ENCODE results near the gene CACNA1C. TPM values are rescaled to one million over a fixed set of nuclear protein-coding genes. Genes with fewer than 3 reads are reported as not detected.

CACNA1C gene
- total RNA-seq, 2 experiments from 2014 or later, result 0.05 to 0.08 TPM

GRCh38 chr12:2335109-2335508 is 282.3 kb downstream of the CACNA1C start:
- no peaks in the 10 kb centered on the region for H3K9me3 Mint-ChIP-seq
- ChIA-PET CTCF (no interaction called here), POLR2A (no interaction called here)
- H3K9me3 ChIP-seq (ENCODE audit: control insufficient read depth in 1 of 2, insufficient read depth in 1 of 2, low read length in 2 of 2), result no peaks in the 10 kb centered on the region
- no peak overlapping the region for H3K4me3 Mint-ChIP-seq
- no peaks in the 10 kb centered on the region for H3K4me1 ChIP-seq (ENCODE audit: insufficient read depth, low read length)
- DNase-seq (no peak), ATAC-seq (ENCODE audit: poor library complexity) (no peak)
- intact Hi-C loops (cut with DNase I, micrococcal nuclease), result no loop called here
- no peak for TF ChIP-seq CTCF (IDR thresholded peaks at IDR 0.05)
- H3K4me3 ChIP-seq (ENCODE audit: low read length), result no peak overlapping the region
- no peaks in the 10 kb centered on the region for H3K4me1 Mint-ChIP-seq (ENCODE audit: low read depth)
- H3K36me3 ChIP-seq (ENCODE audit: insufficient read depth, low read length), result no peaks in the 10 kb centered on the region
- H3K27ac ChIP-seq (ENCODE audit: low read depth in 1 of 2, low read length in 2 of 2), result no peak overlapping the region
- no peaks in the 10 kb centered on the region for H3K36me3 Mint-ChIP-seq (ENCODE audit: low read depth)
- H3K27me3 ChIP-seq (ENCODE audit: control insufficient read depth in 1 of 2, insufficient read depth in 2 of 2, low read length in 2 of 2), result no peaks in the 10 kb centered on the region
- no peaks in the 10 kb centered on the region for H3K27me3 Mint-ChIP-seq
- H3K27ac Mint-ChIP-seq, result no peak overlapping the region

- Mint-ChIP-seq H3K4me3 (no peak overlapping the region), H3K27ac (no peak overlapping the region), H3K27me3 (no peaks in the 10 kb centered on the region), H3K4me1 (ENCODE audit: low read depth) (no peaks in the 10 kb centered on the region), H3K9me3 (no peaks in the 10 kb centered on the region), H3K36me3 (ENCODE audit: low read depth) (no peaks in the 10 kb centered on the region)
- ChIA-PET CTCF (no interaction called here), POLR2A (no interaction called here)
- H3K4me3 ChIP-seq (ENCODE audit: low read length), result no peak overlapping the region
- no peak for ATAC-seq (ENCODE audit: poor library complexity)
- H3K9me3 ChIP-seq (ENCODE audit: control insufficient read depth in 1 of 2, insufficient read depth in 1 of 2, low read length in 2 of 2), result no peaks in the 10 kb centered on the region
- intact Hi-C loops (cut with DNase I, micrococcal nuclease), result no loop called here
- H3K27ac ChIP-seq (ENCODE audit: low read depth in 1 of 2, low read length in 2 of 2), result no peak overlapping the region
- H3K36me3 ChIP-seq (ENCODE audit: insufficient read depth, low read length), result no peaks in the 10 kb centered on the region
- no peaks in the 10 kb centered on the region for H3K4me1 ChIP-seq (ENCODE audit: insufficient read depth, low read length)
- no peaks in the 10 kb centered on the region for H3K27me3 ChIP-seq (ENCODE audit: control insufficient read depth in 1 of 2, insufficient read depth in 2 of 2, low read length in 2 of 2)
- TF ChIP-seq CTCF (IDR thresholded peaks at IDR 0.05), result no peak
- DNase-seq, result no peak
These were observed 282.7 kb downstream of the CACNA1C start for GRCh38 chr12:2335513-2335912.

GRCh38 chr12:2335916-2336315 is 283.1 kb downstream of the CACNA1C start:
- Mint-ChIP-seq H3K36me3 (ENCODE audit: low read depth) (no peaks in the 10 kb centered on the region), H3K9me3 (no peaks in the 10 kb centered on the region), H3K4me1 (ENCODE audit: low read depth) (no peaks in the 10 kb centered on the region), H3K4me3 (no peak overlapping the region), H3K27ac (no peak overlapping the region), H3K27me3 (no peaks in the 10 kb centered on the region)
- Histone ChIP-seq H3K9me3 (ENCODE audit: control insufficient read depth in 1 of 2, insufficient read depth in 1 of 2, low read length in 2 of 2) (no peaks in the 10 kb centered on the region), H3K27me3 (ENCODE audit: control insufficient read depth in 1 of 2, insufficient read depth in 2 of 2, low read length in 2 of 2) (no peaks in the 10 kb centered on the region), H3K4me3 (ENCODE audit: low read length) (no peak overlapping the region), H3K4me1 (ENCODE audit: insufficient read depth, low read length) (no peaks in the 10 kb centered on the region), H3K36me3 (ENCODE audit: insufficient read depth, low read length) (no peaks in the 10 kb centered on the region), H3K27ac (ENCODE audit: low read depth in 1 of 2, low read length in 2 of 2) (no peak overlapping the region)
- ChIA-PET POLR2A (interaction anchor here (0.6 kb wide), 1 partner anchor 78 kb away, joined by 3 read pairs; no protein-coding TSS in a partner anchor), CTCF (no interaction called here)
- ATAC-seq (ENCODE audit: poor library complexity) (no peak), DNase-seq (no peak)
- no peak for TF ChIP-seq CTCF (IDR thresholded peaks at IDR 0.05)
- intact Hi-C loops (cut with DNase I, micrococcal nuclease), result no loop called here

All from CD4-positive, alpha-beta T cell (primary cell).